AG09319 (cell line): ENCODE data around the gene ZNF57.

ENCODE experiments used
- DNase-seq: peaks from one replicate; pipeline ENCODE4 v3.0.0-alpha.2; 2010; ENCODE audit warnings: low read depth; ENCODE audit errors: extremely low read depth
- CTCF ChIP-seq: IDR thresholded peaks from 2 replicates; pipeline ENCODE4 v1.5.1; 2011; ENCODE audit warnings: low read depth, mild to moderate bottlenecking, inconsistent platforms, low read length, moderate library complexity

ZNF57 gene

GRCh38 chr19:2964874-2965273, 64.1 kb downstream of the ZNF57 start:
- TF ChIP-seq CTCF: no peak

GRCh38 chr19:2967972-2968371, 67.2 kb downstream of the ZNF57 start:
- TF ChIP-seq CTCF: no peak
- DNase-seq: no peak

More at GRCh38 chr19:2964874-2965273, 64.1 kb downstream of the ZNF57 start:
- DNase-seq: no peak
